ENCODE data around the gene CDK19.

GRCh38 chr6:110661414-110661813, 153.9 kb downstream of the CDK19 start:
- TF ChIP-seq, protein P1, sequence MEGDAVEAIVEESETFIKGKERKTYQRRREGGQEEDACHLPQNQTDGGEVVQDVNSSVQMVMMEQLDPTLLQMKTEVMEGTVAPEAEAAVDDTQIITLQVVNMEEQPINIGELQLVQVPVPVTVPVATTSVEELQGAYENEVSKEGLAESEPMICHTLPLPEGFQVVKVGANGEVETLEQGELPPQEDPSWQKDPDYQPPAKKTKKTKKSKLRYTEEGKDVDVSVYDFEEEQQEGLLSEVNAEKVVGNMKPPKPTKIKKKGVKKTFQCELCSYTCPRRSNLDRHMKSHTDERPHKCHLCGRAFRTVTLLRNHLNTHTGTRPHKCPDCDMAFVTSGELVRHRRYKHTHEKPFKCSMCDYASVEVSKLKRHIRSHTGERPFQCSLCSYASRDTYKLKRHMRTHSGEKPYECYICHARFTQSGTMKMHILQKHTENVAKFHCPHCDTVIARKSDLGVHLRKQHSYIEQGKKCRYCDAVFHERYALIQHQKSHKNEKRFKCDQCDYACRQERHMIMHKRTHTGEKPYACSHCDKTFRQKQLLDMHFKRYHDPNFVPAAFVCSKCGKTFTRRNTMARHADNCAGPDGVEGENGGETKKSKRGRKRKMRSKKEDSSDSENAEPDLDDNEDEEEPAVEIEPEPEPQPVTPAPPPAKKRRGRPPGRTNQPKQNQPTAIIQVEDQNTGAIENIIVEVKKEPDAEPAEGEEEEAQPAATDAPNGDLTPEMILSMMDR (conservative IDR thresholded peaks at IDR 0.05): no peak
- TF ChIP-seq ZFX (IDR thresholded peaks at IDR 0.05): no peak

All from C4-2B (cell line).